GM19023 (cell line): Measurements from ENCODE around the gene LRP6.
"Not testable (repeated sequence)": the region's sequence is repeated elsewhere in the genome, so short reads cannot be mapped to it uniquely, and the experiment has no call there.

Source experiments
- ATAC-seq: cut with Tn5 transposase; IDR thresholded peaks from one replicate; pipeline ENCODE4 v1.9.1; 2021; ENCODE audit warnings: mild to moderate bottlenecking, moderate library complexity; ENCODE audit not compliant: unreplicated experiment

The LRP6 gene

DNA sequence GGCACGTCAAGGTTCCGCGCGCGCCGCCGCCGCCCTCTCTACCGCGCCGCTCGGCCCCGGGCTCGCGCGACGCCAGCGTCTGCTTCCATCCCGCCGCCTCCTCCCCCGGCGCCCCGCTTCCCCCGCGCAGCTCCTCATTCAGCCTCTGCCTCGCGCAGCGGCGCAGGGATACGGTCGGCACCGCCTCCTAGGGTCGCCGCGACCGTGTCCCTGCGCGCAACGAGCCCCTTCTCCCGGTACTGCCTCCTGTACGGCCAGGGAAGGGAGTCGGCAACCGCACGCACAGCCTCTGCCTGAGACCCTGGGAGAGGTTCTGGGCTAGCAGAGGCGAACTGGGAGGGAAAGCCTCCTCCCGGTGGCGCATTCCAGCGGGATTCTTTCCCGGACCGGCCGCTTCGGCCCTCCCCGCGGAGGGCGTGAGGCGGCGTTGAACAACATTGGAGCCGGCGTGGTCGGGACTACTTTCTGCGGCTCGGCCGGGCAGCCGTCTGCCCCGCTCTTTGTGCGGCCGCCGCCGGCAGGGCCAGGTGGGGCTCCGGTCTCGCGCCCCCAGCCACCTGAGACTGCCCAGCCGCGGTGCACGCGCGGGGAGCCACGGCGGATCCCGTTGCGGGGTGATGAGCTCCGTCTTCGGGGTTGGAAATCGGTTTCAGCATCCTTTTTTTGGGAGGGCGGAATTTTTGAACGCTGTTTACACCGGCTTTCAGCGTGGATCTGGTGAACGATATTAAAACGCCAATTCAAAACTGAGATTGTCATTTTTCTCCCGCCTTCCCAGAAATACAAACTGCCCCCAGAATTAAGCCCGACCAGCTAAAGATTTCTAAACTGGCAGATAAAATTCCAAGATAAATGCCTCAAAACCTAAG is at the start of gene LRP6:
Gene LRP6 (minus strand): TSS at position 172 of the 869 bp plus-strand sequence. CDS start 309 bp downstream, outside the sequence.
- peak; percentile 88 for ATAC-seq

DNA sequence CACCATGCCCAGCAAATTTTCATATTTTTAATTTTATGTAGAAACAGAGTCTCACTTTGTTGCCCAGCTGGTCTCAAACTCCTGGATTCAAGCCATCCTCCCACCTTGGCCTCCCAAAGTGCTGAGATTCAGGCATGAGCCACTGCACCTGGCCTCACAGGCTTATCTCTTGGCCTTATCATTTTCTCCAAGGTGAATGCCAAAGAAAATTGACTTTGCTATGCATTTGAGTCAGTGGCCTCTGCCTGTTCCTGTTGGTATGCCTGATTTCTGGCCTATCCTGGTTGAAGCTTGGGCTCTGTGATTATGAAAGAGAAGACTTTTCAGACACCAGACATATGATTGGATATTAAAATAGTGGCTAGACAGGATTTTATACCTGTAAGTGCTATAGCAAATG is 49.0 kb upstream of the LRP6 start:
- no peak for ATAC-seq

DNA sequence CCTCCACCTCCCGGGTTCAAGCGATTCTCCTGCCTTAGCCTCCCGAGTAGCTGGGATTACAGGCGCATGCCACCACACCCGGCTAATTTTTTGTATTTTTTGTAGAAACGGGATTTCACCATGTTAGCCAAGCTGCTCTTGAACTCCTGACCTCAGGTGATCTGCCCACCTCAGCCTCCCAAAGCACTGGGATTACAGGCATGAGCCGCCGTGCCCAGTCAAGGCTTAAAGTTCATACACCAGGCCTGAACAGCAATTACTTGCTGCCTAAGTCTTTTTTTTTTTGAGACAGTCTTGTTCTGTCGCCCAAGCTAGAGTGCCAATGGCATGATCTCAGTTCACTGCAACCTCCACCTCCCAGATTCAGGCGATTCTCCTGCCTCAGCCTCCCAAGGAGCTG is 43.9 kb upstream of the LRP6 start:
- ATAC-seq, result not testable (repeated sequence)

DNA sequence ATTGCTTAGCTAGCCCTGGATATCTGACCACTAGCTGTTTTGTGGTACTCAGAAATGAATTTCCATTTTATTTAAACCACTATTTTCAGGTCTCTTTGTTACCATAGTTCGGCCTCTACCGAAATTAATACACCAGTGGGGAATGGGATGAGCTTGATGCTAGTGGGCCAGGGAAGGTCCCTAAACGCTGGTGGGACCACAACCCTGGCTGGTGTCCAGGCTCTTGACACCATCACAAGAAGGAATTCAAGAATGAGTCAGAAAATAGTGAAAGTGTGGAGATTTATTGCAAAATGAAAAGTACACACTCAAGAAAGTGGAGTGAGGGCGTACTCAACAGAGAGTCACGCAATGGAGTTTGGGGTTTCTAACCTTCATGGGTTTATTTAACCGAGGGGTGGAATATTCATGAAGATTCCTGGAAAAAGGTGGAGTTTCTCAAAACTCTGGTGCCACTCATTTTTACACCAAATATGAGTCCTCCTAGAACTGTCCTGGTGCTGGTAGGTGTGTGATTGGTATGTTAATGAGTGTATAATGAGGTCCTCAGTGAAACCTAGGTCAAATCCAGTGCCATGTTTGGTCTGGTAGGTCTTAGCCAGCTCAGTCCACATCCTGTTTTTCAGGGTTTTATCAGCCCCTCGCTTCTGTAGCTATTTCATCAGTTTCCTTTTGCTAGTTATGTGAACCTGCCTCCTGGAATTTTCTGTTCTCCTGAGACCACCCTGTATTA is 38.9 kb upstream of the LRP6 start:
- ATAC-seq, result no peak

DNA sequence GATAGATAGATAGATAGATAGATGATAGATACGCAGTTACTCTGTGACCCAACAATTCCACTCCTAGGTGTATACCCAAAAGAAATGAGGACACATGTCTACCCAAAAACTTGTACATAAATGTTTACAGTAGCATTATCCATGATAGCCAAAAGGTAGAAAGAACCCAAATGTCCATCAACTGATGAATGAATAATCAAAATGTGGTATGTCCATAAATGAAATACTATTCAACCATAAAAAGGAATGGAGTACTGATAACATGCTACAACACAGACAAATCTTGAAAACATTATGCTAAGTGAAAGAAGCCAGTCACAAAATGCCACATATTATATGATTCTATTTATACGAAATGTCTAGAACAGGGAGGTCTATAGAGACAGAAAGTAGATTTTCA is 36.1 kb upstream of the LRP6 start:
- no peak for ATAC-seq

DNA sequence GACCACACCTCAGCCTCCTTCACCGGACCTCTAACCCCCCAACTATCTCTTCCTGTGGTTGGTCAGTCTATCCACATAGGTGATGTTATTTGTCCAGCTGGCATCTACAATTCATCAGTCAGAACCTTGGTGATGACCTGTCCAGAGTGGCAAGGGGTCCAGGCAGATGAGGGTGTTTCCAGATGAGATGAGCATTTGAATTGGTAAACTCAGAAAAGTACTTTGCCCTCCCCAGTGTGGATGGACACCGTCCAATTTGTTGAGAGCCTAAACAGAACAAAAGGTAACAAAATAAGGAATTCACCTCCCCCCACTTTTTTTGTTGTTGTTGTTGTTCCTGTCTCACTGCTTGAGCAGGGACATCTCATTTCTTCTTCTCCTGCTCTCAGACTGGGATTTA is 34.3 kb upstream of the LRP6 start:
- no peak for ATAC-seq

DNA sequence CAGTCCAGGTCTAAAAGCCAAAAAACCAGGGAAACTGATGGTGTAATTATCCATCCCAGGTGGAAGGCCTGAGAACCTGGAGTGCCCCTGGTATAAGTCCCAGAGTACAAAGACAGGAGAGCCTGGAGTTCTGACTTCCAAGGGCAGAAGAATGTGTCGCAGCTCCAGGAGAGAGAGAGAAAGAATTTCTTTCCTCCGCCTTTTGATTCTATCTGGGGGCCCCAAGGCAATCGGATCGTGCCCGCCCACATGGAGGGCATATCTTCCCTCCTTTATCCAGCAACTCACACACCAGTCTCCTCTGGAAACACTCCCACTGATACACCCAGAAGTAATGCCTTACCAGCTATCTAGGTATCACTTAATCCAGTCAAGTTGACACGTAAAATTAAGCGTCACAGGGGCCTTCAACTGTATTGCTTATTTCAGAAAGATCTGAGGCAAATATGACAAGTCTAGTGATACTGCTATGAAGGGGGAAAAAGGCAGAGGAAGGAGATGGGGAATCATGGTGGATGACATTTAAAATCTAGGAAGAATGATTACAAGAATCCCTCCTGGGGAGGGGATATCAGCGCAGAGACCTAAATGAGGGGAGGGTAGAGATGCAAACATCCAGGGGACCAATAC is 30.5 kb upstream of the LRP6 start:
- ATAC-seq, result no peak

DNA sequence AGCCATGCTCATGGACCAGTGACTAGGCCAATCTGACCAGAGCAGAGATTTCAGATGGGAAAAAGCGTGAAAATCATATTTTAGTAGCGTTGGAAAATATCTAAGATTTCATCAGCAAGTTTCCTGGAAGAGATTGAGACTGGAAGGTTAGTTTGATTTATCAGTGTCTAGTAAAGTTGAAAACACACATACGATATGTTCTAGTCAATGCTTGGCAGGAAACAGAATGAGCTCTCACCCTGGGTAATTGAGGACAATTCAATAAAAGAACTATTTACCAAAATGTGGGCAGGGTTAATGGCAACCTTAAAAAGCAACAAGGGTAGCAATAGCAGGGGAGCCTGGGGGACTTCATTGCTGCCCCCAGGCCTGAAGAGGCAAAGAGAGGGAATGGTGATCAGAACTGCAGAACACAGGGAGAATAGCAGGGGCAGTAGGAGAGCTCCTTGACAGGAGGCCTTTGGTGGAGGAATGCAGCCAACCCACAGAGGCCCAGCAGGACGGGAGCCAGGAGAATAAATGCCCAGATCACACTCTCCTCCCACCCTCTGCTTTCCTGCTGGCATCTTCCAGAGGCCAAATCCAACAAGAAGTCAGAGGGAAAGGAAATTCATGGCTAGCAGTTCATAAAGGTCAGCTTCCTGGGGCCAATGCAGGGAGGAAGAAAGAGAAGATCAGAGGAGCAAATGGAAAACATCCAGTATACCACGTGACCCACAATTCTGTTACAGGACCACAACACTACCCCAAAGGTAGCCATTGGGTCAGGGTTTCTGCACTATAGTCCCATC is 27.6 kb upstream of the LRP6 start:
- no peak for ATAC-seq

DNA sequence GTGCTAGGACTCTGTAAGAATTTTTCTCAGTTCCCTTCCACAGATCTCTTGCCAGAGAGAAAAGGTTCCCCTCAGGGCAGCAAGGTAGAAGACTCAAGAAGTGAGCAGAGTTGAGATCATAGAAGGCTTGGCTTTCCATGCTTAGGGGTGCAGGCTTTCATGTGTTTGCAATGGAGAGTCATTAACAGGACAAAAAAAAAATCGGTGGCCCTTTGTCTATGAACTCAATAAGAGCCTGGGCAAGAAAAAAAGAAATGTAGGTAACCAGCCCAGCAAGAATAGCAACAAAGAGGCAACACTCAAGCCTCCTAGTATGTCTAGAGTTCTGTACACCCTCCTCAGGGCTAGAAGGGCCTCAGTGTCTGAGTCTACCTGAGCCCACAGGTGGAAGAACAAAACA is 23.4 kb upstream of the LRP6 start:
- ATAC-seq, result no peak

DNA sequence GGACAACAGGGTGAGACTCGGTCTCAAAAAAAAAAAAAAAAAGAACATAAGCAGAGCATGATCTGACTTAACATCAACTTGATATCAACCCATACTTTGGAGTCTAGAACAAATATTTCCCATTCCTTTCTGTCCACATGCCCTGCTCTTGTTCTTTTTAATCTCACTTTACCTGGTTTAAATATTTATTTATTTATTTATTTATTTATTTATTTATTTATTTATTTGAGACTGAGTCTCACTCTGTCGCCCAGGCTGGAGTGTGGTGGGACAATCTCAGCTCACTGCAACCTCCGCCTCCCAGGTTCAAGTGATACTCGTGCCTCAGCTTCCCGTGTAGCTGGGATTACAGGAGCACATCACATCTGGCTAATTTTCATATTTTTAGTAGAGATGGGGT is 19.6 kb upstream of the LRP6 start:
- ATAC-seq, result no peak

DNA sequence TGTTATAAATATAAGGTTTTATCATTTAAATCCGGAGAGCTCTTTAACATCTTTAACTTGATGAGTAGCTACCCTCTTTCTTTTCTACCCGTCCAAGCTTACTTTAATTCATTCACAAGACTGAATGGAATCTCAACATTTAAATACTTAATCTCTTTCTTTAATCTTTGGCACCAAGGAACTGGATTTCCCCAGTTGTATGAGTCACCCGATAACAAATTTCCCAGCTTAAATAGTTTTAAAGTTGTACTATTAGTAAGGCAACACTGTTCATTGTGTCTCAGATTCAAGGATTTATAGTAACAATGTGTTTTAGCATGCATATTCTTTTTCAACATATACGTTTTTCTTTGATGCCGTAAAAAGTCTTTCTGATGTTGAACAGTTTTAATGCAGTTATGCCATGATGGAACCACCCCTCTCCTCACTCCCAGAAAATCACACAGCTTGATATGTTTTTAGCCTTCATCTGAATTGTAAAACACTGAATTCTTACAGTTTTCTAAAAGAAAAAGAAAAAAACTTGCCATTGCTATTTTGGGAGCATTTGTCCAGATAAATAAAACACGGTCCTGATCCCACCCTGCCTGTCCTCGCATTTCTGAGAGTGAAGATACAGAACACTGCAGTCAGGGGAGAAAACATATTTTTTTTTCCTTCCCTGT is 16.0 kb upstream of the LRP6 start:
- no peak for ATAC-seq

DNA sequence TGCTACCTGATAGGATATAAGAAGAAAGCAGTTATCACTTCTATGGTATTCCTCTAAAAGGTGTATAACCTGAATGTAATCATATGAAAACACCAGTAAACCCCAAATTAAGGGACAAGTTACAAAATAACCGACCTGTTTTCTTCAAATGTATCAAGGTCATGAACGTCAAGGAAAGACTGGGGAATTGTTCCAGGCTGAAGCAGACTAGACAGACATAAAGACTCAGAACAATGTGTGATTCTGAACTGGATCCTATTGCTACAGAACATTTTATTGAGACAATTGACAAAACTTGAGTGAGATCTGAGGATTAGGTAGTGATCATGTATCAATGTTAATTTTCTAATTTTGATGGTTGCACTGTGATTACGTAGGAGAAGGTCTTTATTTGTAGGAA is 15.4 kb upstream of the LRP6 start:
- ATAC-seq, result no peak

DNA sequence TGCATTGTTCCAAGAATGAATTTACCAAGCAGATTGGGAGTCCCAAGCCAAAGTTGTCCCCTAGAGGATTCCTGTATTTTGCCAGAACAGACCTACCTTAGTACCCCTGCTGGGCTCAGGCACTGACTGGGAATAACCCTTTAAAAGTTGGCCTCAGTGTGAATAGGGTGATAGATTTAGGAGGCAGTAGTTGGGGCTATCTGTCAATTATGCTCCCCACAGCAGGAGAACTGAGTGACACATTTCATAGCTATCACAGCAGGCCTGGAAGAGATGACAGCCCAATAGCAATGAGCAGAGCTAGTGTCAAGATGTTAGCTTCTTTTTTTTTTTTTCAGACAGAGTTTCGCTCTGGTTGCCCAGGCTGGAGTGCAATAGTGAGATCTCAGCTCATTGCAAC is 14.3 kb upstream of the LRP6 start:
- no peak for ATAC-seq

DNA sequence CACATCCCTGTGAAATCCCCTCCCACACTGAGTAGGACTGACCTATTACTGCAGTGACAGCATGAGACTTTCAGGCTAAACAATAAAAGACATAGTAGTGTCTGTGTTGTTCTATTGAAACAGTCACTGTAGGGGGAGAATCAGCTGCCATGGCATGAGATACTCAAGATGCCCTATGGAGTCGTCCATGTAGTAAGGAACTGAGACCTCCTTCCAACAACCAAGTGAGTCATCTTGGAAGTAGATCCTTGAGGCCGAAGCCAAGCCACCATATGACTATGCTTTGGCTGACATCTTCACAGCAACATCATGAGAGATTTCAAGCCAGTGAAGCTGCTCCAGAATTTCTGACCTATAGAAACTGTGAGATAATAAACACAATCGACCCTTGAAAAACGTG is 12.1 kb upstream of the LRP6 start:
- no peak for ATAC-seq

DNA sequence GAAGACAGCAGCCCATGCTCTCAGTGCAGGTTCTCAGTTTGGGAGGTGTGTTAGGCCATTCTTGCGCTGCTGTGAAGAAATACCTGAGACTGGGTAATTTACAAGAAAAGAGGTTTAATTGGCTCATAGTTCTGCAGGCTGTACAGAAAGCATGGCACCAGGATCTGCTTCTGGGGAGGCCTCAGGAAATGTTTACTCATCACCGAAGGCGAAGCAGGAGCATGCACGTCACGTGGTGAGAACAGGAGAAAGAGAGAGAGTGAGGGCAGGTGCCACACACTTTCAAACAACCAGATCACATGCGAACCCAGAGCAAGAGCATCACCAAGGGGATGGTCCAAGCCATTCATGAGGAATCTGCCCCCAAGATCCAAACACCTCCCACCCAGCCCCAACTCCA is 9.0 kb upstream of the LRP6 start:
- no peak for ATAC-seq

DNA sequence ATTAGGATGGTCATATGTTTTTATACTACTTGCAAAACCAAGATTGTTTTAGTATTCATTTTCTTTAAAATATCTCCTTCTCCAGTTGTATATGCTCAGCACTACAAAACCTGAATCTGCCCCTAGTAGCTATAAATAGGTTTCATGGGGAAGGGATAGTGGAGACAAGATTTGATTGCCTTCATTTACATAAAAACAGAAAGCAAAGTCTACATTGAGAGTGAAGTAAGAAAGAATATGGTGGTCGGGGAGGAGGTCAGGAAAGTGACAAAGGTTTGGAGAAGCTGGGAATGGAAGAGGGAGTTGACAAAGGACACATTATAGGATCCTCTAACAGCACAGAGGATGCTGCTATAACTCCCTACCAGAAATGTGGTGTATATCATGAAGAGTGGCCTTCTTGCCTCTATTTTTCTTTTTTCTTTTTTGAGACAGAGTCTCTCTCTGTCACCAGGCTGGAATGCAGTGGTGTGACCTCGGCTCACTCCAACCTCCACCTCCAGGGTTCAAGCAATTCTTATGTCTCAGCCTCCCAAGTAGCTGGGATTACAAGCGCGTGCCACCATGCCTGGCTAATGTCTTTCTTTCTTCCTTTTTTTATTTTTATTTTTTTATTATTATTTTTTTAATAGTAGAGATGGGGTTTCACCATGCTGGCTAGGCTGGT is 6.6 kb upstream of the LRP6 start:
- no peak for ATAC-seq

DNA sequence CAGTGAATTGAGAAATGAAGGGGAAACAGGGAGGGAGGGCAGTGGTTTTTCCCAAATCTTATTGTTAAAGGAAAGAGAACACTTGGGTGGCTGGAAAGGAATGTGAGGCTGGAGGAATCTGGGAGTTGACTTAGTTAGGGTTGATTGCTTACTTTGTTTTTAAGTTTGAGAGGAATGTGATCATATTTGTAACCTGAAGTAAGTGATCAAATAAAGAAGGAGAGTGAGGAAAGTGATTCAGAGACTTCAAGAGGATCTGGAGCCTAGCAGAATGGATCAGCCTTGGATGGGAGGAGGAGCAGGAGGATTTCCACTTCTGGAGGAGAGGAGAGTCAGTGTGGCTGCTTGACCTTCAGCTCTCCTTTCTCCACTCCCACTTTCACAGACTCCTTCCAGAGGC is 6.0 kb upstream of the LRP6 start:
- ATAC-seq, result no peak

DNA sequence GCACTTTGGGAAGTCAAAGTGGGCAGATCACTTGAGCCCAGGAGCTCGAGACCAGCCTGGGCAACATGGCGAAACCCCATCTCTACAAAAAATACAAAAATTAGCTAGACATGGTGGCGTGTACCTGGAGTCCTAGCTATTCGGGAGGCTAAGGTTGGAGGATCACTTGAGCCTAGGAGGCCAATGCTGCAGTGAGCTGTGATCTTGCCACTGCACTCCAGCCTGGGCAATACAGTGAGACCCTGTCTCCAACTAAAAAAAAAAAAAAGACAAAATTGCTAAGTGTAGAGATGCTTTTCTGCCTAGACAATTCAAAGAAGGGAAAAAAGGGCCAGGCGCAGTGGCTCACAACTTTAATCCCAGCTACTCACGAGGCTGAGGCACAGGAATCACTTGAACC is 3.4 kb upstream of the LRP6 start:
- no peak for ATAC-seq

DNA sequence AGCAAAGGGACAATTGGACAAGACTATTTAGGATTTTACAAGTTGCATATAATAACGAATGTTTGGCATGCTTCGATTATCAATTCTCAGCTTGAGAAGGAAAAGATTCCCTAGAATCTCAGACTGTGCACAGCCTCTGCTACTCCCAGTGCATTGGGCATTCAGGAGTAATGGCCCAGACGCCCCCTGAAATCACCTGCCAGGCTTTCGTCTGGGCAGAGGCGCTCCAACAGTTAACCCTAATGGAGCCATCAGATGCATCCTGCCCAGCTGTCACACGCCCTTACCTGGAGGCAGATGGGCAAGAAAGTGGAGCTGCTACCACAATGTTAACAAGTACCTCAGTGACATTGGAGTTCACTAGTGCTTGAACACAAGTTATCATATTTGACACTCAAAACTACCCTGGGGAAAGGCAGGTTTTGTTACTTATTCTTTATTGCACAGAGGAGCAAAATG is 927 bp upstream of the LRP6 start:
- no peak for ATAC-seq

DNA sequence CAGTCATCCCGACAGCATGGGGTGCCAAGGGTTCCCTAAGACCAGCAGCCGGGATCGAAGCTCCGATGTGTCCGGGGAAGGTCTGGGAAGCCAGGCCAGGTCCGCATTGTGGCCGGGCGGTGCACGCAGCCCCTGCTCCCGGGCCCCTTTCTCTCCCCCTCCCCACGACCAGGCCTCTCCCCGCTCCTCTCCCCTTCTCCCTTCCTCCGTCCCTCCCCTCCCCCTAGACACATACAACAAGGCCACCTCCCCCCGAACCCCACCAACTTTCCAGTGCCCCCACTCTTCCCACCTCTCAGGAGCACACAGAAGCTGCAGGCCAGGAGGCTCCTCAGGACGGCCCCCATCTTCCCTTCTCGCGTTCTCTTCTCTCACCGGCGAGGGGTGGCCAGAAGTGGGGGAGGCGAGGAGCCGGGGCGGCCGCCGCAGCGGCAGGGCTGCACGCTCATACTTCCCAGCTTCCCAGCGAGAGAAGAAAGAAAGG is 413 bp downstream of the LRP6 start:
- no peak for ATAC-seq
